Measurements from ENCODE around the gene GRM7. TPM values are rescaled to one million over a fixed set of nuclear protein-coding genes. Genes with fewer than 3 reads are reported as not detected.

The GRM7 gene
- total RNA-seq, 1 donor from 2014 or later, result 9.9 TPM

GRCh38 chr3:7461202-7461825, 600.4 kb downstream of the GRM7 start:
- no peak for DNase-seq (ENCODE audit: extremely low spot score, unreplicated experiment)
- Mint-ChIP-seq H3K36me3 (no peaks in the 10 kb centered on the region), H3K4me3 (no peak overlapping the region), H3K27me3 (no peaks in the 10 kb centered on the region), H3K27ac (no peak overlapping the region), H3K9me3 (peaks cover 4% of the 10 kb centered on the region), H3K4me1 (ENCODE audit: unreplicated experiment) (no peaks in the 10 kb centered on the region)
- TF ChIP-seq CTCF (conservative IDR thresholded peaks at IDR 0.05), result no peak

- DNase-seq (ENCODE audit: extremely low spot score, unreplicated experiment), result no peak
- H3K27me3 Mint-ChIP-seq, result no peaks in the 10 kb centered on the region
- H3K27ac Mint-ChIP-seq, result no peak overlapping the region
- no peak overlapping the region for H3K4me3 Mint-ChIP-seq
- TF ChIP-seq CTCF (conservative IDR thresholded peaks at IDR 0.05), result no peak
- no peaks in the 10 kb centered on the region for H3K36me3 Mint-ChIP-seq
- peaks cover 3% of the 10 kb centered on the region for H3K9me3 Mint-ChIP-seq
- peaks cover 11% of the 10 kb centered on the region for H3K4me1 Mint-ChIP-seq (ENCODE audit: unreplicated experiment)
These were observed 609.0 kb downstream of the GRM7 start for GRCh38 chr3:7469866-7470265.

- Mint-ChIP-seq H3K36me3 (no peaks in the 10 kb centered on the region), H3K4me1 (ENCODE audit: unreplicated experiment) (no peaks in the 10 kb centered on the region), H3K9me3 (peaks cover 4% of the 10 kb centered on the region), H3K27me3 (no peaks in the 10 kb centered on the region), H3K4me3 (no peak overlapping the region), H3K27ac (no peak overlapping the region)
- no peak for DNase-seq (ENCODE audit: extremely low spot score, unreplicated experiment)
- no peak for TF ChIP-seq CTCF (conservative IDR thresholded peaks at IDR 0.05)
These were observed 623.7 kb downstream of the GRM7 start for GRCh38 chr3:7484636-7485035.

GRCh38 chr3:7487763-7488162, 626.8 kb downstream of the GRM7 start:
- Mint-ChIP-seq H3K4me3 (no peak overlapping the region), H3K36me3 (no peaks in the 10 kb centered on the region), H3K4me1 (ENCODE audit: unreplicated experiment) (no peaks in the 10 kb centered on the region), H3K9me3 (peaks cover 4% of the 10 kb centered on the region), H3K27me3 (no peaks in the 10 kb centered on the region), H3K27ac (no peak overlapping the region)
- no peak for DNase-seq (ENCODE audit: extremely low spot score, unreplicated experiment)
- TF ChIP-seq CTCF (conservative IDR thresholded peaks at IDR 0.05), result no peak

GRCh38 chr3:7489417-7489816, 628.5 kb downstream of the GRM7 start:
- no peaks in the 10 kb centered on the region for H3K27me3 Mint-ChIP-seq
- TF ChIP-seq CTCF (conservative IDR thresholded peaks at IDR 0.05), result no peak
- no peak overlapping the region for H3K4me3 Mint-ChIP-seq
- H3K36me3 Mint-ChIP-seq, result no peaks in the 10 kb centered on the region
- no peak overlapping the region for H3K27ac Mint-ChIP-seq
- H3K9me3 Mint-ChIP-seq, result peaks cover 15% of the 10 kb centered on the region
- H3K4me1 Mint-ChIP-seq (ENCODE audit: unreplicated experiment), result no peaks in the 10 kb centered on the region
- DNase-seq (ENCODE audit: extremely low spot score, unreplicated experiment), result no peak

- Mint-ChIP-seq H3K27me3 (no peaks in the 10 kb centered on the region), H3K4me3 (no peak overlapping the region), H3K27ac (no peak overlapping the region), H3K4me1 (ENCODE audit: unreplicated experiment) (no peaks in the 10 kb centered on the region), H3K9me3 (peaks cover 7% of the 10 kb centered on the region), H3K36me3 (no peaks in the 10 kb centered on the region)
- TF ChIP-seq CTCF (conservative IDR thresholded peaks at IDR 0.05), result no peak
- no peak for DNase-seq (ENCODE audit: extremely low spot score, unreplicated experiment)
These were observed 637.8 kb downstream of the GRM7 start for GRCh38 chr3:7498715-7499114.
